GM21360 (cell line): ENCODE measurements around the gene CDKN2B-AS1.

Experiments used
- ATAC-seq: cut with Tn5 transposase; IDR thresholded peaks from one replicate; pipeline ENCODE4 v1.9.1; 2021; ENCODE audit warnings: mild to moderate bottlenecking, moderate library complexity; ENCODE audit not compliant: unreplicated experiment

The CDKN2B-AS1 gene

DNA sequence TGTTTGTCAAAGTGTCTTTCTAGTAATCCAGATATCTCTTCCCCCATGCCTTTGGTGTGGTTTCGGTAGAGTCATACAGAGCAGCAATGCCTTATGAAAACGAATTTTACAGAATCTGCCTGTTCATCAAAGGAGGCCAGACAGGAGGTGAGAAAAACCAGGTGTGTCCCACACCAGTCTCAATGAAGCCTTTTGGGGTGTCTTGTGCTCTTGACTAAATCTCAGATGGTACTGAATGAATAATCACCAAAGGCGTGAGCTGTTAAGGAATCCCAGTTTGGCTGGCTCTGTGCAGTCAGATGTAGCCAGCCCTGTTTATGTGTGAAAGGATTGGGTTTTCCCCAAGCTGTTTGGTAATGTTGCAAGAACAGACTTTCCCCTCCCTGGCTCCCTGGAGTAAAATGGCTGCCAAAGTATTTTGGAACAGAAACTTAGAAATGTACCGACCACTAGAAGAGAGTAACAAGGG lies 85.3 kb downstream of the CDKN2B-AS1 start:
- peak; percentile 97 for ATAC-seq

DNA sequence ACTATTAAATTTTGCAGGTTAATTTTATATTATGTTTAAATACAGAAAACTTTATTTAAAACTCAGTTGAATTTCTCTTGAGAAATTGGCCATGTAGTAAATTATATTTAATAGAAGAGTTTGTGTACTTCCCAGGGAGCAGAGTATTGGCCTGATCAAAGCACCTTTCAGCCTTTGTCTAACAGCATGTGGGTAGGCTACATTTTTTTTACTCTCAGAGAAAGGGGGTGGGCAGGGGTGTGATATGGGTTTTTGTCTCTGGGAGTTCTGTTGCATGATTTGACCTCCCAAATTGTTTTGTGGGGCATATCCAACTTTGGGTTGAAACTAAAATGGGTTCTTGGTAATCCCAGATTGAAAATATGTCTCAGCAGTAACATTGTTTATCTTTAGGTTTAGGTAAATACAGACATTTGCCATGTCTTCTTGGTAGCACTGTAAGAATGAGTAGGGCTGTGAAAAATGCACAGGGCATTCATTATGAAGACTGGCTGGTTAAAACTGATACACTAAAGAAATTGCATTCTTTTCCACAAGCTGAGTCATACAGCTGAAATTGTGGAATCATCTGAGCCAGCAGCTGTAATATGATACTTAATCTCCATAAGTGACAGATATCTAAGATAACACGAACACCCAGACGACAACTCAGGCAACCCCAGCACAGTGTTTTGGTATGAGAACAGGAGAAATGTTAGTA lies 89.9 kb downstream of the CDKN2B-AS1 start:
- no peak for ATAC-seq

GRCh38 chr9:22088053-22088716 lies 93.6 kb downstream of the CDKN2B-AS1 start:
- no peak for ATAC-seq

DNA sequence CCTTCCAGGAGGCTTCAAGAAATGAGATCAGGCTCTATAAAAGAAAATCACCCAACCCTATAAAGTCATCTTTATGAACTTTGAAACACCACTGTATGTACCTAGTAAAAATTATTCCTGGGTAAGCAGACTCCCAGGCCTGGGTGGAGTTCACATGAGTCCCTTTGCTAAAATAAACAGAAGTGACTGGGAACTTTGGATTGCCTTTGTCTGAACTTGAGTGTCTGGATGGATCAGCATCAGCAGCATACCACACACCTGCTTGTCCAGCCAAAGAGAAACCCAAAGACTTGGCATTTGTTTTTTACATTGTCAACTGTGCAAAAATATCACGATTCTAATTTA lies 94.1 kb downstream of the CDKN2B-AS1 start:
- ATAC-seq: no peak

- no peak for ATAC-seq
Observed at GRCh38 chr9:22097707-22098106, 103.1 kb downstream of the CDKN2B-AS1 start.

GRCh38 chr9:22098643-22099332 lies 104.2 kb downstream of the CDKN2B-AS1 start:
- ATAC-seq: no peak

DNA sequence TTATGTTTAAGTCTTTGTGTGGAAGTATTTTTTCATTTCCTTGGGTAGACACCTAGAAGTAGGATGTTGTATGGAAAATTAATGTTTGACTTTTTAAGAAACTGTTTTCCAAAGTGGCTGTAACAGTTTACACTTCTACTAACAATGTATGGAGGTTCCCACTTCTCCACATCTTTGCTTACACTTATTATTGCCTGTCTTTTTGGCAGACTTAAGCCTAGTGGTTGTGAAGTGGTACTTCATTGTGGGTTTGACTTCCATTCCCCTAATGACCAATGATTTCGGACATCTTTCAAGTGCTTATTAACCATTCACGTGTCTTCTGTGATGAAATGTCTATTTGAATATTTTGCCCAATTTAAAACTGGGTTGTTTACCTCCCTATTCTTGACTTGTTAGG lies 106.0 kb downstream of the CDKN2B-AS1 start:
- ATAC-seq: no peak

DNA sequence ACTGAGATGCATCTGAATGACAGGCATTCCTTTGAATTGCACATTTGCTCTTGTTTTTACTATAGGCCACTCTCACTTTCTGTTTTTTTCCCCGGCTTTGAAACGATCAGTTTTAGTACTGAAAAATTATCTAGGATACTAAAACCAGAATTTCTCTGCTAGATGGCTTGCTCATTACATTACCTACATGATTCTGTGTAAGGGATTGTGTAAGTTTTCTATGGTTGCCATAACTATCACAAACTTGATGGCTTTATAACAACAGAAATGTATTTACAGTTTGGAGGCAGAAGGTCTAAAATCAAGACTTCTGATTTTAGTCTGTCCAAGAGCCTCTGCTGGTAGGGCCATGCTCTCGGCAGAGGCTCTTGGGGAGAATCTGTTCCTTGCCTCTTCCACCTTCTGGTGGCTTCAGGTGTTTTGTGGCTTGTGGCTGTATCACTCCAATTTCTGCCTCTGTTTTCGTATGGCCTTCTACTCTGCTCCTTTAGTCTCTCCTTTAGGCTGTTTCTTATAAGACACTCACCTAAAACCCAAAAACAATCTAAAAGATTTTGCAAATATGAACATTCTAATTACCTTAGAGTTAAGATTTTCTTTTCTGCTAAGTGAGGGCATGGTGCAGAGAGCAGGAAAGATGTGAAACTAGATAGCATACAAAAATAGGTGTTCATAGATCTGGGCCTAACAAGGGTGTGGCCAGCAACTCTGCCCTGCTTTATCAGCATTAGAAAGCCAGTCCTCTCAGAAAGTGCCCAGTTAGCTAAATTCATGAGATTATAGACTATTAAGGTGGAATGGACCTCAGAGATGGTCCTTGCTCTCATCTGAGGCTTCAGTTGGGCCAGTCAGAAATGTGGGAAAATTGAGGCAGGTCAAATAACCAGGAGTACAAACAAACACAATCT lies 107.8 kb downstream of the CDKN2B-AS1 start:
- ATAC-seq: no peak

- ATAC-seq: no peak
Observed at GRCh38 chr9:22103685-22104575, 109.3 kb downstream of the CDKN2B-AS1 start.

DNA sequence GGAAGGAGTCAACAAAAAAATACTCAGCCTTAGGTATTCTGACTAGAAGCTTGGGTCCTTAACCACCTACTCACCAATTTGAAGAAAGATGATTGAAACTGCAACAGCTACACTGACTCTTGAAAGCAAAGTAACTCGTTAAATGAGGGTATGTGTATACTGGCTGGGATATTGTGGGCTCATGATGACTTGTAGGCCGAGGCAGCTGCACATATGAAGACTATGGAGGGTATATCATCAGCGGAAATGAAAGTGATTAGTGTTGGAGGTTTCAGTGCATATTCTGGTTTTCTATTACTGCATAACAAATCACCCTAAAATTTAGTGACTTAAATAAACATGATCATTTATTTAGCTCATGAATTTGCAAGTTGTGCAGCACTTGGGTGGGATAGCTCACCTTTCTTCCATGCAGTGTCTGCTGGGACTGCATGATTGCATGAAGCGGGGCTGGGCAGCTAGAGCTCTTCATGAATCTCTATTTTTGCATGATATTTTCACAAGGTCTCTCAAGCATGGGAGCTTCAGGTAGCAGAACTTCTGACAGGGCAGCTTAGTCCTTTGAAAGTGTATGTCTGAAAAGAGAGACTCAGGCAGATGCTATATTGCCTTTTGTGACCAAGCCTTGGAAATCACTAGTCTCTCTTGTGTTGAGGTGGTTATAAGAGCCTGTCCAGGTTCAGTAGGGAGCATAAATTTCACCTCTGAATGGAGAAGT lies 110.6 kb downstream of the CDKN2B-AS1 start:
- peak; percentile 99 for ATAC-seq

- ATAC-seq: no peak
Observed at GRCh38 chr9:22107202-22108045, 112.8 kb downstream of the CDKN2B-AS1 start.

- no peak for ATAC-seq
Observed at GRCh38 chr9:22108581-22109370, 114.2 kb downstream of the CDKN2B-AS1 start.

GRCh38 chr9:22111176-22111953 lies 116.8 kb downstream of the CDKN2B-AS1 start:
- no peak for ATAC-seq

DNA sequence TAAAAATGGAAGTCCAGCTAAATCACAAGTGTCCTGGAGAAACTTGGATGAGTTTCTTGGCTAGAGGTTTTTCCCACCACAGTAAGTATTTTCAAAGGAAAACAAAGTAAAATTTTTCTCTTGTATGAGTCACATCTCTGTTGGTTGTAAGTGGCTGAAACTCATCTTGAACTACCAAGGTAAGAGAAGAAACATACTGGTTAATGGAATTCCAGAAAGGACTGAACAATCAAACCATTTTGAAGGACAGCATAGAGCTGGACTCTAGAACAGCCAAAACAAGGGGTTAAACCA lies 117.3 kb downstream of the CDKN2B-AS1 start:
- no peak for ATAC-seq

DNA sequence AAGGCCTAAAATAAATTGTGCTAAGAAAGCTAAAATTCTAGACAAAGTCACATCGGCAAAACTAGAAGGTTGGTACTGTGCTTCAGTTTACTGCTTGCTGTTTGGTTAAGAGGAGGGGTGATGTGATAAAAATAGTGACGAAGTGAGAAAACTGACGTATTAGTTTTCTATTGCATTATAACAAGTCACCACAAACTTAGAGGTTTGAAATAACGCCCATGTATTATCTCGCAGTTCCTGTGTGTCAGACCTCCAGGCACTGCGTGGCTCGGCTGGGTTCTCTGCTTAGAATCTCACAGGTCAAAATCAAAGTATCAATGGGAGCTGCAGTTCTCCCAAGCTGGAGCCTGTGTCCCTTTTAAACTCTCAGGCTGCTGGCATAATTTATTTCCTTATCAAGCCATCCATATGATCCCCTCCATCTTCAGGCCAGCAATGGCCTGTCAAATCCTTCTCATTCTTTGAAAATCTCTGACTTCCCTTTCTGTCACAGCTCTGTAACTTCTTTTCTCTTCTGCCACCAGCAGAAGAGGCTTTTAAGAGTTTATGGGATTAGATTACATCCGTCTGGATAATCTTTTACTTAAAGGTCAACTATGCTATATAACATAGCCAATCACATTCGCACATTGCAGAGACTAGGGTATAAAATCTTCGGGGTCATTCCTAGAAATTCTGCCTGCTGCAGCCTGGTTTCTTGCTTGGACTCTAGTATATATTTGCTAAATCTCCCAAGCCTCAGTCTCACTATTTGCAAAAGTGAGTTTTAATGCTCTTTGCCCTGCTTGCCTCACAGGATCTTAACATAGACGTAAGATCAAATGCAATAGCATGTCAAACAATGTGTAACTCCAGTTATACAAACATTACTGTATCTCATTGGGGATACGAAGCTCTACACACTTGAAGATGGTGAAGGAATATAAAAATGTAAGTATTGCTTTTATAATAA lies 118.6 kb downstream of the CDKN2B-AS1 start:
- ATAC-seq: no peak

- ATAC-seq: no peak
Observed at GRCh38 chr9:22114956-22115355, 120.4 kb downstream of the CDKN2B-AS1 start.
